NT2/D1 (cell line): ENCODE data around the gene DAAM1.

Source experiments
- DNase-seq: peaks from one replicate; pipeline ENCODE4 v3.0.0-alpha.2; 2011; ENCODE audit warnings: low read depth, low spot score
- H3K27me3 ChIP-seq: 2 replicates; pipeline ENCODE4 v1.6.0; 2011; ENCODE audit warnings: mild to moderate bottlenecking; ENCODE audit not compliant: insufficient read length, insufficient read depth
- H3K36me3 ChIP-seq: 2 replicates; pipeline ENCODE4 v1.6.1; 2011; ENCODE audit warnings: mild to moderate bottlenecking, low read length, mixed read lengths; ENCODE audit not compliant: insufficient read depth, insufficient read length
- H3K4me1 ChIP-seq: 2 replicates; pipeline ENCODE4 v1.5.1; 2011; ENCODE audit not compliant: insufficient read depth, insufficient read length
- H3K4me3 ChIP-seq: 2 replicates; pipeline ENCODE4 v1.5.1; 2011; ENCODE audit warnings: low read depth; ENCODE audit not compliant: insufficient read length
- H3K9ac ChIP-seq: 2 replicates; pipeline ENCODE4 v1.6.0; 2011; ENCODE audit warnings: low read depth; ENCODE audit not compliant: insufficient read length
- H3K9me3 ChIP-seq: 2 replicates; pipeline ENCODE4 v1.5.1; 2011; ENCODE audit warnings: mild to moderate bottlenecking, low read length; ENCODE audit not compliant: insufficient read depth
- SUZ12 ChIP-seq: IDR thresholded peaks from 2 replicates; pipeline ENCODE4 v1.6.1; 2011; ENCODE audit not compliant: insufficient read length, insufficient read depth; ENCODE audit errors: extremely low read depth
- YY1 ChIP-seq: IDR thresholded peaks from 2 replicates; pipeline ENCODE4 v1.6.1; 2011; ENCODE audit not compliant: insufficient read length, insufficient read depth
- ZNF274 ChIP-seq: IDR thresholded peaks from 2 replicates; pipeline ENCODE4 v1.6.1; 2011; ENCODE audit warnings: mild to moderate bottlenecking, low read depth, low read length

DAAM1 gene

GRCh38 chr14:59154373-59154772 lies 34.1 kb upstream of the DAAM1 start:
- H3K27me3 ChIP-seq: no peaks in the 10 kb centered on the region
- no peak overlapping the region for H3K9ac ChIP-seq
- no peaks in the 10 kb centered on the region for H3K4me1 ChIP-seq
- DNase-seq: no peak
- peaks cover 8% of the 10 kb centered on the region; the same call in 1 of the 2 replicates for H3K9me3 ChIP-seq
- TF ChIP-seq YY1 (no peak), ZNF274 (no peak), SUZ12 (no peak)
- H3K36me3 ChIP-seq: no peaks in the 10 kb centered on the region
- H3K4me3 ChIP-seq: no peak overlapping the region

GRCh38 chr14:59155886-59156285 lies 32.6 kb upstream of the DAAM1 start:
- no peaks in the 10 kb centered on the region for H3K27me3 ChIP-seq
- DNase-seq: no peak
- H3K4me3 ChIP-seq: no peak overlapping the region
- no peak overlapping the region for H3K9ac ChIP-seq
- no peak for TF ChIP-seq SUZ12
- TF ChIP-seq YY1: no peak
- no peak for TF ChIP-seq ZNF274
- H3K4me1 ChIP-seq: no peaks in the 10 kb centered on the region
- H3K36me3 ChIP-seq: no peaks in the 10 kb centered on the region
- H3K9me3 ChIP-seq: peaks cover 8% of the 10 kb centered on the region; the same call in 1 of the 2 replicates

GRCh38 chr14:59159169-59159568 lies 29.3 kb upstream of the DAAM1 start:
- no peaks in the 10 kb centered on the region for H3K36me3 ChIP-seq
- no peaks in the 10 kb centered on the region for H3K4me1 ChIP-seq
- no peak for DNase-seq
- H3K27me3 ChIP-seq: no peaks in the 10 kb centered on the region
- H3K9ac ChIP-seq: no peak overlapping the region
- peaks cover 8% of the 10 kb centered on the region; the same call in 1 of the 2 replicates for H3K9me3 ChIP-seq
- TF ChIP-seq SUZ12 (no peak), YY1 (no peak), ZNF274 (no peak)
- no peak overlapping the region for H3K4me3 ChIP-seq

GRCh38 chr14:59160506-59160905 lies 28.0 kb upstream of the DAAM1 start:
- no peaks in the 10 kb centered on the region for H3K36me3 ChIP-seq
- peaks cover 8% of the 10 kb centered on the region; the same call in 1 of the 2 replicates for H3K9me3 ChIP-seq
- TF ChIP-seq YY1 (no peak), SUZ12 (no peak), ZNF274 (no peak)
- no peaks in the 10 kb centered on the region for H3K27me3 ChIP-seq
- no peaks in the 10 kb centered on the region for H3K4me1 ChIP-seq
- DNase-seq: no peak
- no peak overlapping the region for H3K9ac ChIP-seq
- H3K4me3 ChIP-seq: no peak overlapping the region

- H3K9me3 ChIP-seq: peaks cover 8% of the 10 kb centered on the region; the same call in 1 of the 2 replicates
- H3K4me1 ChIP-seq: no peaks in the 10 kb centered on the region
- H3K36me3 ChIP-seq: no peaks in the 10 kb centered on the region
- no peaks in the 10 kb centered on the region for H3K27me3 ChIP-seq
- no peak overlapping the region for H3K4me3 ChIP-seq
- TF ChIP-seq YY1: no peak
- TF ChIP-seq SUZ12: no peak
- no peak for TF ChIP-seq ZNF274
- DNase-seq: no peak
- H3K9ac ChIP-seq: no peak overlapping the region
Observed at GRCh38 chr14:59161561-59162175, 26.8 kb upstream of the DAAM1 start.

- H3K36me3 ChIP-seq: no peaks in the 10 kb centered on the region
- no peak for TF ChIP-seq ZNF274
- no peak for TF ChIP-seq YY1
- no peak for TF ChIP-seq SUZ12
Observed at GRCh38 chr14:59166258-59166657, 22.2 kb upstream of the DAAM1 start.

DNA sequence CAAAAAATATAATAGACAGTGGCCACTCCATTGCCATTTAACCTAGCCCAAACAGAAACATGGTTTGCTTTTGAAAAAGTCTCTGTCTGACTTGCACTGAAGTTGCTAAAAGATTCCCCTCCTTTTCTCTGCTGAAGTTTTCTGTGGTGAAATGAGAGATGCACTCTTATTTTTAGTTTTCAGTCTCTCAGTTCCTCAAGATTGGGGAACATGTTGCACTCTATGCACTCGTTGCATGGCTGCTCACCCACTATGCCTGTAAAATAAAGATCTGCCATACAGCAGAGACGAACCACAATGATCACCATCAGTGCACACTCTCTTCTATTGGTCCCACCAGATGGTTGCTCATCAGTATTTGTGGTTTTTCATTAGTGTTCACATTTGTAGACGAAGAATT lies 13.1 kb upstream of the DAAM1 start:
- Histone ChIP-seq H3K4me3 (no peak overlapping the region), H3K4me1 (no peaks in the 10 kb centered on the region), H3K36me3 (no peaks in the 10 kb centered on the region), H3K9ac (no peak overlapping the region), H3K27me3 (no peaks in the 10 kb centered on the region), H3K9me3 (no peaks in the 10 kb centered on the region)
- no peak for TF ChIP-seq YY1
- TF ChIP-seq ZNF274: no peak
- no peak for TF ChIP-seq SUZ12
- DNase-seq: no peak

More at GRCh38 chr14:59166258-59166657, 22.2 kb upstream of the DAAM1 start:
- H3K9me3 ChIP-seq: no peaks in the 10 kb centered on the region
- no peak overlapping the region for H3K9ac ChIP-seq
- no peaks in the 10 kb centered on the region for H3K27me3 ChIP-seq
- H3K4me3 ChIP-seq: no peak overlapping the region
- H3K4me1 ChIP-seq: no peaks in the 10 kb centered on the region
- DNase-seq: no peak
